ENCODE results near the gene GJC2.

GJC2 gene

DNA sequence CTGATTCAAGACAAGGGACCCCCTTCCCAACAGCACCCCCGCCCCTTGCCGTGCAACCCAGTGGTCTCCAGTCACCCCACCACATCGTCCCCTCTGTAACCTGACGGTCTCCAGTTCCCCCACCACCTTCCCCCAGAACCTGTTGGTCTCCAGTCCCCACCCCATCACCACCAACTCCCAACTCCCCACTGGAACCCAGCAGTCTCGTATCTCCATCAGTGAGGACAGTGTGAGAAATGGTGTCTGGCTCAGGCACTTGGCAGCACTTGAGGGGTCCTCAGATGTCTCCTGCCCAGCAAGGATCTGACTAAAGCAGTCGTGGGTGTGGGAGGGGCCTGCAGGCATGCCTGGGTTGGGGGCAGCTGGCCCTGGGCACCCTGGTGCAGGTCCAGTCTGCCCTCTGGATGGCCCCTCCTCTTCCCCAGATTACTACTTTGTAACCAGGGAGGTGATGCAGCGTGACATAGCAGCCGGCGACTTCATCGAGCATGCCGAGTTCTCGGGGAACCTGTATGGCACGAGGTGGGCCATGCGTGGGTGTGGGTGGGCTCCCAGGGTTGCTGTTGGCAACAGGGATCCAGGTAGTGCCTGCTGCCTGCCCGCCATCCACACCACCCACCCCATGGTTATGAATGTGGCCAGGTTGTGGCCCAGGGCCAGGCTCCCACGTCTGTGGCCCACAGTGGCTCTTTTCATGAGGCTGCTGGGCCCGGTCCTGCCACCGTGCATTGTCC, 3.1 kb upstream of the GJC2 start:
- TF ChIP-seq GATA3 (IDR thresholded peaks at IDR 0.05; ENCODE audit: low read depth, low read length): no peak

DNA sequence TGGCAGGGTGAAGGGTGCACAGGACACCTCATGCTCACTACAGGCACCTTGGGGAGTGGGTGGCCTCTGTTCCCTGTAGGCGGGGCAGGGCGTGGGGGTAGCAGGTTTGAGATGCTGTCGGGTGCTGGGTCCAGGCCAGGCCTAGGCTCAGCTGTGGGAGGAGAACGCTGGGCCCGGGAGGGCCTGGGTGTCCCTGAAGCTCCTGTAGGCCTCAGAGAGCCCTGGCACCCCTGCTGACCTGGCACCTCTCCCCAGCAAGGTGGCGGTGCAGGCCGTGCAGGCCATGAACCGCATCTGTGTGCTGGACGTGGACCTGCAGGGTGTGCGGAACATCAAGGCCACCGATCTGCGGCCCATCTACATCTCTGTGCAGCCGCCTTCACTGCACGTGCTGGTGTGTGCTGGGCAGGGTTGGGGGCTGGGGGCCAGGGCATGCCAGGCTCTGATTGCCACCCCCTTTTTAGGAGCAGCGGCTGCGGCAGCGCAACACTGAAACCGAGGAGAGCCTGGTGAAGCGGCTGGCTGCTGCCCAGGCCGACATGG, 2.5 kb upstream of the GJC2 start:
- no peak for TF ChIP-seq GATA3 (IDR thresholded peaks at IDR 0.05; ENCODE audit: low read depth, low read length)
- TF ChIP-seq GATA2 (IDR thresholded peaks at IDR 0.05; ENCODE audit: low read depth, low read length): no peak

DNA sequence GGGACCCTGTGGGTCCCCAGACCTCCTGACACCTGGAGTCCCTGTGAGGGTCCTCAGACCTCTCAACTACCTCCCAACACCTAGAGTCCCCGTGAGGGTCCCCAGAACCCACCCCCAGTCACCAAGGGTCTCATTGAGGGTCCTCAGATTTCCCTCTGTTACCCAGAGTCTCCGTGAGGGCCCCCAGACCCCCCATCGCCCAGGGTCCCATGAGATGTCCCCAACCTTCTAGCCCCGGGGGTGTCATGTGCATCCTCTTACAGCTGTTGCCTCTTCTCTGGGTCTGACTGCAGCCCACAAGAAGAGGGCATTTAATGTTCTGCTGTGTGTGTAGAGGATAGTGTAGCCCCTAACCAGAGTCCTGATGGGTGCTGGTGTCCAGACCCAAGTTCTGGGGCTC, 2.0 kb upstream of the GJC2 start:
- TF ChIP-seq GATA3 (IDR thresholded peaks at IDR 0.05; ENCODE audit: low read depth, low read length) (no peak), GATA2 (IDR thresholded peaks at IDR 0.05; ENCODE audit: low read depth, low read length) (no peak)

DNA sequence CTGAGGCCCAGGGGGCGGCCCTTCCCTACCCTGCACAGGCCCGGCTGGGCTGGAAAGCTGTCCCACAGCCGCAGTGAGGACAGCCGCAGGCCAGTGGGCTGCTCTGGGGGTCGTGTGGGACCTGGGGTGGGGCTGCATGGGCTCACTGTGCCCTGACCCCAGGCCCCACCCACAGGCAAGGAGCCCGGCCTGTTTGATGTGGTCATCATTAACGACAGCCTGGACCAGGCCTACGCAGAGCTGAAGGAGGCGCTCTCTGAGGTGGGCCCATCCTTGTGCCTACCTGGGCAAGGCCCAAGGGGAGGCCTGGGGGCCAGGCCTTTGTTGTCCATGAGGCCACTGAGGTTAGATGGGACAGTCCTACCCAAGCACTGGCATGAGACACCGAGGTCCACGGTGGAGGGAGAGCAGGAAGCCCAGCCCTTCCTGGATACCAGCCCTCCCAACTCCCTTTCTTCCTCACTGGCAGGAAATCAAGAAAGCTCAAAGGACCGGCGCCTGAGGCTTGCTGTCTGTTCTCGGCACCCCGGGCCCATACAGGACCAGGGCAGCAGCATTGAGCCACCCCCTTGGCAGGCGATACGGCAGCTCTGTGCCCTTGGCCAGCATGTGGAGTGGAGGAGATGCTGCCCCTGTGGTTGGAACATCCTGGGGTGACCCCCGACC, 1.4 kb upstream of the GJC2 start:
- no peak for TF ChIP-seq GATA2 (IDR thresholded peaks at IDR 0.05; ENCODE audit: low read depth, low read length)
- no peak for TF ChIP-seq GATA3 (IDR thresholded peaks at IDR 0.05; ENCODE audit: low read depth, low read length)

DNA sequence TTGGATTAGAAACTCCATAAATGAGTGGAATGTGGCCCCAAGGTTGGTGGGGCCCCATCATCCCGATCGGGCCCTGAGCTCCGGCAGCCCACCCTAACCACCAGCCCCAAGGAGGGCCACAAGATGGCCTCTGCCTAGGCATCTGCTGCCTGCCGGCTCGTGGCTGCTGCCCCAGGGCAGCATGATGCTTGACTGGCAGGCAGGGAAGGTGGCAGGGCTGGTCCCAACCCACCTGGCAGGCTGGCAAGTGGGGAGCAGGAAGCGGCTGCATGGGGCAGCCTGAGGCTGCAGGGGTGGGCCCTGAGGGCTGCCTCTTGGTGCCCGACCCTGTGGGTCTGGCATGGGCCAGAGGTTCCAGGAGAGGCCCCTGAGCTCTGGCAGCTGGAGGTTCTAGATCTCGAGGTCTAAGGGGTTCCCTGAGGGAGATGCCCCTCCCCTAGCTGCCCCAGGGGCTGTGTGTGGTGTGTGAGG, 760 bp upstream of the GJC2 start:
- TF ChIP-seq GATA2 (IDR thresholded peaks at IDR 0.05; ENCODE audit: low read depth, low read length) (no peak), GATA3 (IDR thresholded peaks at IDR 0.05; ENCODE audit: low read depth, low read length) (no peak)

DNA sequence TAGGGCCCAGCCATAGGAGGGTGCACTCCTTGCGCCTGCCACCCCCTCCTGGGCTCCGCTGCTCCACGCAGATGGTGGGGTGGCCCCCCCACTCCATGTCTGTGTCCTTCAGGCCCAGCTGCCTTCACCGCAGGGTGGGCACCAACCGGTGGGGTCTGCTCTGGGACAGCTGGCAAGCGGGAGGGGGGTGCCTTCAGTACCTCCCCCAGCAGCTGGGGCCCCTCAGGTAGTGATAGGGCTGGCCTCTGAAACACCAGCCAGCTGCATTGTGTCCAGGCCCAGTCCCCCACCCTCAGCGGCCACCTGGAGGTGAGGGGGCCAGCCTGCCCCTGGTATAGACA, 360 bp downstream of the GJC2 start:
- TF ChIP-seq GATA3 (IDR thresholded peaks at IDR 0.05; ENCODE audit: low read depth, low read length): no peak
- TF ChIP-seq GATA2 (IDR thresholded peaks at IDR 0.05; ENCODE audit: low read depth, low read length): no peak

DNA sequence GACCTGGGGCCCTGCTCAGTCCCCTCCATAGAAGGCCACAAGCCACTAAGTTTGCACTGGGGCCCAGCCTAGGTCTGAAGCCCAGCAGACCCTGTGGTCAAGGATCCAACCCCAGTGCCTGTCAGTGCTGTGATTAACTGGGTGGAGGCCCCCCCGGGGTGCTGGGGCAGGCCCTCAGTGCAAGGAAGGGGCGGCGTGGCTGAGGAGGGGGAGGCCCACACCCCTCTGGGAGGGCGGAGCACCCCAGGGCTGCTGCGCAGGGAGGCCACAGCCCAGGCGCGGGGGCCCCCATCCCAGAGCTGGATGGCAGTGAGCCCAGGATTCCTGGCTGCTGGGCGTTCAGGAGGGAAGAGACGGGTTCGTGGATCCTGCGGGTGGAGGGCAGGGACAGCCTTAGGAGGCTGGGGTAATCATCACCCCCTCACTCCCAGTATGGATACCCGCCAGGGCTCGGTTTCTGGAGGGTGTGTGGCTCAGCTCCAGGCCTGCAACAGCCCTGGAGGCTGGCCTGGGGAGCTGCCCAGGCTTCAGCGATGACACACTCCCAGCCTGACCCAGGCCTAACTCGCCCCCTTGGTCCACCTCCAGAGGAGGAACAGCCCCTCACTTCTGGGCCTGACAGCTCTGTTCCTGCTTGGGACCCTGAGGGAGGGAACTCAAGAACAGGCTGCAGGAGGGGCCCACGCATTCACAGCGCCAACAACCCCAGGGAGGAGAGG, 890 bp downstream of the GJC2 start:
- TF ChIP-seq GATA3 (IDR thresholded peaks at IDR 0.05; ENCODE audit: low read depth, low read length) (no peak), GATA2 (IDR thresholded peaks at IDR 0.05; ENCODE audit: low read depth, low read length) (no peak)

DNA sequence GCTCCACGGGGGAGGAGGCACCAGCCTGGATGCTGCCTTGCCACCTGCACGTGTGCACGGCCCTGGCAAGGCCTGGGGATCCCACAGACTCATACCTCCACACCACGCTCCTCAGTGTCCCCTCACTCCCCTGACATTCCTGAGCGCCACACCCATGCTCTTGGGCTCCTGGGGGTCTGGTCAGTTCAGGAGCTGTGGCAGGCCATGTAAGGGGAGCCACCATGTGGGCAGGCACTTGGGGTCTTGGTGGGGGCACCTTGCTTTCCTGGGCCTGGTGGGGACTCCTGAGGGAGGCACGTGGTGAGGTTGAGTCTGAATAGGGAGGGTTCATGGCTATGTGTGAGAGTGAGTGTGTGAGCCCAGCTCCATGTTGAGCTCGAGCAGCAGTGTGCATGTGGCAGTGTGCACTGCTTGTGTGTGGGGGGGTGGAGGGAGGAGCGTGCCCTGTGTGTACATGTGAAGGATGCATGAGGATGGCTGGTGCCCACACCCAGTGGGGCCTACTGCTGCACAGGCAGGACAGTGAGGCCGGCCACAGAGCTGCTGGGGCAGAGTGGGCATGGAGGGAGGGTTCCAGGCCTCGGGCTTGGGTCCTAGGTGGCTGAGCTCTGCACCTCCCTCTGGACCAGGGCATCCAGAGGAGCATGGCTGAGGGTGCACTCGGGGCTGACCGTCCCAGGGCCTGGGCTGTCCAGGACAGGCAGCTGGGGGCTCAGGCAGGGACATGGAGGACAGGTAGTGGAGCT, 1.6 kb downstream of the GJC2 start:
- TF ChIP-seq GATA2 (IDR thresholded peaks at IDR 0.05; ENCODE audit: low read depth, low read length): no peak
- TF ChIP-seq GATA3 (IDR thresholded peaks at IDR 0.05; ENCODE audit: low read depth, low read length): no peak

DNA sequence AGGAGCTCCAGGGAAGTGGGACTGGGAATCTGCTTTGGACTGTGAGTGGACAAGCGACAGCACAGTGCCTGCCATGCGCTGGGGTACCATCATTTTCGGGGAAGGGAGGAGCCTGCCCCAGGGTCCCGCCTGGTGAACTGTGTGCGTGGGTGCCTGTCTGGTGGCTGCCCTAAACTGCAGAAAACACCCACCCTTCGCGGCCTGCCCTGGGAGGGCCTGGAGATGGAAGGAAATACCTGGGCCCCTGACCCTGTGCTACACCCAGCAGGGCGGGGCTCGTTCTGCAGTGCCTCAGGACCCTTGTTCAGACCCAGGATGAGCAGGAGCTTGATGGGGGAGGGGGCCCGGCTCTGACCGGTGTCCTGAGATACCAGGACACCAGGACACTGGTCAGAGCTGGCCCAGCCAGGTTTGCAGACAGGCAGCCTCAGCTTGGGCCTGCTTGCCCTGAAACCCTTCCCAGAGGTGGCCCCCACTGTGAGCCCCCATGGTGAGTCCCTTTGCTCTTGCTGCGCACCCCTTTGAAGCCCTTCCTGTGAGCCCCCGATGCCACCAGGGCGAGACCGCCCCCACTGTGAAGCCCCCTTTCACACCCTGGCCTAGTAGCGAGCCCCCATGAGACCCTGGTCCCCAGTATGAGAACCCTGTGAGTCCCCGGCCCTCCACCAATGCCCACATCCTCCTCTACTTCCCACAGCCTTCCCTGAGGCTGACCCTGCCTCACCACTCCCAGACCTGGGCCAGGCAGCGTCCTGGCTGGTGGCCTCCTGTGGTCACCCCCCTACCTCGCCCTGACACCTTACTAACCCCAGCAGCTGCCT, 2.6 kb downstream of the GJC2 start:
- TF ChIP-seq GATA2 (IDR thresholded peaks at IDR 0.05; ENCODE audit: low read depth, low read length) (no peak), GATA3 (IDR thresholded peaks at IDR 0.05; ENCODE audit: low read depth, low read length) (no peak)

DNA sequence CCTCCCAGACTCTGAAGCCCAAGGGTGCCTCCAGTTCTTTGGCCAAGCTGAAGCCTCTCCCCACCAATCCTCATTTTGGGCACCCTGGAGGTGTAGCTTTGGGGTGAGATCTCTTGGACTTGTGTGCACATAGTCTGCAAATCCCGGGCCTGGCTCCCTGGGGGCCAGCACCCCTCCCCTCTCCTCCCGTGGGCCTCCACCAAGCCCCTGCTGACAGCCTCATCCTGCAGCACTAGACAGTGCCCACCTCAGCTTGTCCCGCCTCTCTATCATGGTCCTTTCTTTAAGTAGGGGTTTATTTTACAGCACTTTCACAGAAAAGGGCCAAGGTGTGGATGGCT, 3.2 kb downstream of the GJC2 start:
- TF ChIP-seq GATA2 (IDR thresholded peaks at IDR 0.05; ENCODE audit: low read depth, low read length): no peak
- no peak for TF ChIP-seq GATA3 (IDR thresholded peaks at IDR 0.05; ENCODE audit: low read depth, low read length)

DNA sequence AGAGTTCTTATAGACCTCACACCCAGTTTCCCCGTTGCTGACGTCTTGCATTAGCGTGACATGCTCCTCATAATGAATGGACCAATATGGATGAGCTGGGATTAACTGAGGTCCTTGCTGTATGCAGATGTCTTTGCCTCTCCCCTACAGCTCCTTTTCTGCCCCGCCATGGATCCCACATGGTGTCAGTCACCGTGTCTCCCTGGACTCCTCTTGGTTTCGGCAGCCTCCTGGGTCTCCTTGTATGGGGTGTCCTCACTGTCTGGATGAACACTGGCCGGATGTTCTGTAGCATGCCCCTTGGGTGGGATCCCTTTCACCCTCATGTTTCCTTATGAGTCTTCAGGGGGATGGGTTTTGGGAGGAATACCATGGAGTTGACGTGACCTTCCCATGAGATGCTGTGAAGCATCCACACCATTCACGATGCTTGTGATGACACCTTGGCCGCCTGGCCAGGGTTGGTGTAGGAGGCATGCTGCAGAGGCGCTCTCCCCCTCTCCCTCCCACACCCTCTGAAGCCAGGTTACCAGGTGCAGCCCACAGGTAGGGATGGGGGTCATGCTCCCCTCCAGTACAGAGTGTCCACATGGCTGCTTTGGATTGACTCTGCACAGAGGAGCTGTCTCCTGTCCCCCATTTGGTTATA, 4.4 kb downstream of the GJC2 start:
- TF ChIP-seq GATA2 (IDR thresholded peaks at IDR 0.05; ENCODE audit: low read depth, low read length): no peak
- no peak for TF ChIP-seq GATA3 (IDR thresholded peaks at IDR 0.05; ENCODE audit: low read depth, low read length)

DNA sequence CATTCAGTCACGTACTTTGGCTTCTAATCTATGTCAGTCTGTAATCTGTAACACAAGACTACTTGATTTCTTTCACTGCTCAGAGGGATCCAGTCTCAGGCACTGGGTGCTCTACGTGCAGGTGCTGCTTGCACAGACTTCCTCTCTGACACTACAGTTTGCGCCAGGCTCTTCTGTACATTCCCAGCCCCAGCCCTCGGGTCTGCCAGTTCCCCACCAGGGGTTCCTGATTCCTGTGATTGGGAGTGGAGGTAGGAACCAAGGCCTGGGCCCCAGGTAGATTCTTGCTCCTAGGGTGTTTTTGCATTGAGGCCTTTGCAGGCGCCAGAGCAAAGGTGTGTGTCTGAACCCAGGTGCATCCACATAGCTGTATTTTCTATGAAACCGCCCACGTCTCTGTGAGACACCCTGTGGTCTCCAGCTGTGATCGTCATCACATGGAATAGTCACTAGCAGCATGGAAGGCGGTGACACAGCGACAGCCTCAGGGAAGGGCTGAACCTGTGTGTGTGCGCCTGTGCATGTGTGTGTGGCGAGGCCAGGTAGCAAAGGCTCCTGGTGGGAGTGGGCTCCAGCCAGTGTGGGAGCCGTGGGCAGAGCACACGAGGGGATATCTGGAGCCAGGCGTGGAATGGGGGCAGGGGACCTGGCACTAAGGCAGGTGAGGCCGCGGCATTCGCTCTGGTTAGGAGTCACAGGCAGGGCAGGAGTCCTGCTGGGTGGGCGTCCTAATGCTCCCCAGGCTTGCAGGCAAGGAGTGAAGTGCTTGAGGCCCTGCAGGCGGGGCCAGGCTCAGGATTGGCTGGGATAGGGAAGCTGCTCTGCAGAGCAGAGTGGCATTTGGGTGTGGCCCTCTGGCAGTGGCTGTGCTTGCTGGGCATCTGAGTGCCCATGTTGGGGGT, 5.2 kb downstream of the GJC2 start:
- TF ChIP-seq GATA2 (IDR thresholded peaks at IDR 0.05; ENCODE audit: low read depth, low read length) (no peak), GATA3 (IDR thresholded peaks at IDR 0.05; ENCODE audit: low read depth, low read length) (no peak)

Data from SH-SY5Y (cell line).